AML-193 (cell line): ENCODE data around the gene KIAA0930.
"Not testable (repeated sequence)": the region's sequence is repeated elsewhere in the genome, so short reads cannot be mapped to it uniquely, and the experiment has no call there.

ENCODE experiments used
- DNase-seq, 2 experiments: peaks; one replicate each; lab custom pipeline; 2025; lab: John Stamatoyannopoulos, UW

The KIAA0930 gene

GRCh38 chr22:45200860-45201511 is 39.7 kb downstream of the KIAA0930 start:
- DNase-seq: no peak

GRCh38 chr22:45200230-45200629 is 40.5 kb downstream of the KIAA0930 start:
- DNase-seq: no peak

GRCh38 chr22:45199723-45200122 is 41.0 kb downstream of the KIAA0930 start:
- DNase-seq: no peak

GRCh38 chr22:45198463-45198795 is 42.3 kb downstream of the KIAA0930 start:
- DNase-seq: no peak

- DNase-seq: no peak
Measured at GRCh38 chr22:45197606-45198462, 42.9 kb downstream of the KIAA0930 start.

- DNase-seq: no peak
Measured at GRCh38 chr22:45196926-45197605, 43.6 kb downstream of the KIAA0930 start.

- DNase-seq: no peak
Measured at GRCh38 chr22:45196308-45196707, 44.4 kb downstream of the KIAA0930 start.

- DNase-seq: no peak
Measured at GRCh38 chr22:45195616-45196015, 45.1 kb downstream of the KIAA0930 start.

GRCh38 chr22:45194686-45195085 is 46.0 kb downstream of the KIAA0930 start:
- no peak for DNase-seq

- no peak for DNase-seq
Measured at GRCh38 chr22:45192701-45193187, 48.0 kb downstream of the KIAA0930 start.

- not testable (repeated sequence) for DNase-seq
Measured at GRCh38 chr22:45191746-45192145, 48.9 kb downstream of the KIAA0930 start.

- no peak for DNase-seq
Measured at GRCh38 chr22:45190202-45190872, 50.4 kb downstream of the KIAA0930 start.

- no peak for DNase-seq
Measured at GRCh38 chr22:45188779-45189178, 51.9 kb downstream of the KIAA0930 start.

GRCh38 chr22:45187891-45188290 is 52.8 kb downstream of the KIAA0930 start:
- no peak for DNase-seq

- DNase-seq: no peak
Measured at GRCh38 chr22:45185718-45186514, 54.8 kb downstream of the KIAA0930 start.

GRCh38 chr22:45183974-45184373 is 56.7 kb downstream of the KIAA0930 start:
- DNase-seq: no peak

- DNase-seq: no peak
Measured at GRCh38 chr22:45181766-45182165, 58.9 kb downstream of the KIAA0930 start.

GRCh38 chr22:45181240-45181639 is 59.5 kb downstream of the KIAA0930 start:
- DNase-seq: no peak

GRCh38 chr22:45180146-45180679 is 60.5 kb downstream of the KIAA0930 start:
- DNase-seq: no peak

- no peak for DNase-seq
Measured at GRCh38 chr22:45179276-45180049, 61.2 kb downstream of the KIAA0930 start.
